Gastrocnemius medialis (tissue), 4 donors: ENCODE results near the gene CCNO. TPM values are rescaled to one million over a fixed set of nuclear protein-coding genes. Genes with fewer than 3 reads are reported as not detected.

Source experiments
- ATAC-seq, 2 donors: fragments of 150-250 bp; one replicate each; pipeline ENCODE4 v1.9.1; 2016
- DNase-seq, 2 donors: peaks; one replicate each; pipeline ENCODE4 v3.0.0-alpha.2; 2019
- H3K27ac ChIP-seq, 4 donors: fragments of 200-600 bp; sonication (generic); 1 replicate in 1 of 4; 2 replicates in 3 of 4; pipeline ENCODE4 v1.5.1; 2016 to 2018; ENCODE audit warnings: mild to moderate bottlenecking in 2 of 4, moderate library complexity in 1 of 4
- H3K27me3 ChIP-seq, 3 donors: fragments of 200-600 bp; sonication (generic) in 2 of 3; 1 replicate in 1 of 3; 2 replicates in 2 of 3; pipeline versions ENCODE4 v1.5.1 to v1.6.0; 2016 to 2019; ENCODE audit warnings: mild to moderate bottlenecking in 1 of 3, moderate library complexity in 1 of 3
- H3K36me3 ChIP-seq, 2 donors: fragments of 200-600 bp; sonication (generic) in 1 of 2; one replicate each; pipeline ENCODE4 v1.5.1; 2017 to 2018
- H3K4me1 ChIP-seq, 2 donors: fragments of 200-600 bp; sonication (generic) in 1 of 2; one replicate each; pipeline ENCODE4 v1.5.1; 2016 to 2017; ENCODE audit warnings: mild to moderate bottlenecking in 2 of 2
- H3K4me3 ChIP-seq, 4 donors: fragments of 200-600 bp; sonication (generic) in 3 of 4; 1 replicate in 1 of 4; 2 replicates in 3 of 4; pipeline ENCODE4 v1.5.1; 2016 to 2019; ENCODE audit warnings: mild to moderate bottlenecking in 2 of 4
- H3K9me3 ChIP-seq, 3 donors: fragments of 200-600 bp; sonication (generic) in 2 of 3; 1 replicate in 1 of 3; 2 replicates in 2 of 3; pipeline ENCODE4 v1.5.1; 2016 to 2019
- CTCF ChIP-seq, 5 experiments: fragments of 450-650 bp in 3 of 5; fragments of 200-600 bp in 2 of 5; sonication (generic) in 2 of 5; IDR thresholded peaks in 4 of 5; conservative IDR thresholded peaks in 1 of 5; 1 replicate in 4 of 5; 2 replicates in 1 of 5; pipeline ENCODE4 v1.5.1; 2016 to 2019; ENCODE audit warnings: antibody characterized with exemption in 5 of 5, mild to moderate bottlenecking in 3 of 5, moderate library complexity in 3 of 5
- POLR2A ChIP-seq, 2 donors: fragments of 450-650 bp; IDR thresholded peaks; one replicate each; pipeline ENCODE4 v1.6.1; 2017; ENCODE audit warnings: antibody characterized with exemption in 2 of 2, mild to moderate bottlenecking in 2 of 2, moderate library complexity in 2 of 2
- in situ Hi-C, 4 donors: fragments of 200-750 bp; cut with MboI; loops; one replicate each; pipeline versions ENCODE4 v1.15.0 to v1.8.0; 2017; ENCODE audit warnings: low sequenced_read_pairs in 4 of 4
- intact Hi-C: fragments of 100-400 bp; cut with DNase I; formaldehyde crosslinking; loops from one replicate; pipeline ENCODE4 v1.15.1; 2023; ENCODE audit warnings: low total_unique reads
- total RNA-seq, 4 donors: library from RNA; depleted of rRNA; stranded (reverse); fragments of >200 nt; gene quantifications; one replicate each; pipeline versions ENCODE4 v1.1.0 to v1.2.3, GENCODE V29; 2016

CCNO gene, protein sequence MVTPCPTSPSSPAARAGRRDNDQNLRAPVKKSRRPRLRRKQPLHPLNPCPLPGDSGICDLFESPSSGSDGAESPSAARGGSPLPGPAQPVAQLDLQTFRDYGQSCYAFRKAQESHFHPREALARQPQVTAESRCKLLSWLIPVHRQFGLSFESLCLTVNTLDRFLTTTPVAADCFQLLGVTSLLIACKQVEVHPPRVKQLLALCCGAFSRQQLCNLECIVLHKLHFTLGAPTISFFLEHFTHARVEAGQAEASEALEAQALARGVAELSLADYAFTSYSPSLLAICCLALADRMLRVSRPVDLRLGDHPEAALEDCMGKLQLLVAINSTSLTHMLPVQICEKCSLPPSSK
- total RNA-seq = not detected

- Histone ChIP-seq H3K9me3 (no peaks in the 10 kb centered on the region), H3K27me3 (peaks cover 84 to 90% (median 88%) of the 10 kb centered on the region in 3 donors), H3K4me1 (peaks cover 30 to 32% of the 10 kb centered on the region in 2 donors), H3K36me3 (no peaks in the 10 kb centered on the region), H3K4me3 (peak within 1 kb of the TSS; percentile 55 to 90 (median 60)), H3K27ac (no peak within 1 kb of the TSS)
- intact Hi-C loops = loop anchor here (2.0 kb wide), 1 partner anchor 60 kb away; the partner anchor contains the start of gene CDC20B
- ATAC-seq = peak; percentile 53 to 57
- no peak for DNase-seq
- TF ChIP-seq POLR2A (IDR thresholded peaks at IDR 0.05) (no peak), CTCF (IDR thresholded peaks at IDR 0.05 in 4 of 5, conservative IDR thresholded peaks at IDR 0.05 in 1 of 5) (no peak)
- in situ Hi-C loops = no loop called here
Measured at GRCh38 chr5:55232985-55233928, at the start of gene CCNO. Gene CCNO, minus strand, starts transcription at chr5:55233608. Its CDS starts 85 bp downstream, at chr5:55233523.

DNA sequence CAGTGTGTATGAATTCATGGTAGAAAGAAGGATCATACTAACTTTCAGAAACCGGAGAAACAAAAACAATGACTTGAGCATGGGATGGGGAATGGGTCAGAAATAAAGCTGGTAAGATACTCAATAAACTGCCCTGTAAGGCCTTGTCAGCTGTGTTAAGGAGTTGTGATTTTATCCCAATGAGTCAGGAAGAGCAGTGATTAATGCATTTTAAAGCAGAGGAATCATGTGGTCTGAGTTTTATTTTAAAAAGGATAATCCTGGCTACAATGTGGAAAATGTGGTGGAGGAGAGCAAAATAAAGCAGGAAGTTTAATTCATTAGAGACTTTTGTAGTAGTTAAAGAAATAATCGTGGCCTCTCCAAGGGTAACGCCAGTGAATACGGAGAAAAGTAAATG, 45.4 kb upstream of the CCNO start:
- intact Hi-C loops = no loop called here
- no peak for ATAC-seq
- no peak for DNase-seq

DNA sequence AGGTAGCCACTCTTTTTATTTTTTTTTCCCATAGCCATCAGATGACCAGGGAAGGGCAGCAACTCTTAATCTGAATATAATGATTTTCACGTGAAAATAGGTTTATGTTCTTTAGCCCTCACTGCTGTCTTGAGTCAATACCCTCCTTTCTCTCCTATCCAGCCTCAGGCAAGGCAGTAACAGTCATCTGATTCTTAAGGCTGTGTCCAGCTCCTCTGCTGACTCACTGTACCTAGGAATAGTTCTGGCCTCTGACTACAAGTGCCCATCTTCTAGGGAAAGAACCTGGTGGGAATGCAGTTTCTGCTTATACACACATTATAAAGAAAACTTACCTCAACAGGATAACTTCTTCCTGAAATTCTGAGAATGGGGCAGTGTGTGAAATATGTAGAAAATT, 43.4 kb upstream of the CCNO start:
- peaks cover 0 to 93% of the 10 kb centered on the region in 2 donors for H3K36me3 ChIP-seq
- in situ Hi-C loops = loop anchor here in 2 of 4 donors (25.0 kb wide), 1 partner anchor 686 kb away; no protein-coding TSS in a partner anchor
- H3K9me3 ChIP-seq = no peaks in the 10 kb centered on the region
- H3K27ac ChIP-seq = peak overlapping the region in 1 of 4 donors; percentile 54
- TF ChIP-seq CTCF (IDR thresholded peaks at IDR 0.05 in 4 of 5, conservative IDR thresholded peaks at IDR 0.05 in 1 of 5) (no peak), POLR2A (IDR thresholded peaks at IDR 0.05) (no peak)
- H3K4me1 ChIP-seq = no peaks in the 10 kb centered on the region
- DNase-seq (peak in 1 of 2 donors; percentile 12), ATAC-seq (peak; percentile 87 to 93)
- H3K27me3 ChIP-seq = no peaks in the 10 kb centered on the region
- H3K4me3 ChIP-seq = no peak overlapping the region
- intact Hi-C loops = no loop called here

More for the DNA sequence above, 45.4 kb upstream of the CCNO start:
- no peaks in the 10 kb centered on the region for H3K9me3 ChIP-seq
- no peaks in the 10 kb centered on the region for H3K4me1 ChIP-seq
- H3K27me3 ChIP-seq = no peaks in the 10 kb centered on the region
- H3K4me3 ChIP-seq = no peak overlapping the region
- no peak overlapping the region for H3K27ac ChIP-seq
- no peak for TF ChIP-seq CTCF (IDR thresholded peaks at IDR 0.05 in 4 of 5, conservative IDR thresholded peaks at IDR 0.05 in 1 of 5)
- TF ChIP-seq POLR2A (IDR thresholded peaks at IDR 0.05) = no peak
- peaks cover 5 to 93% of the 10 kb centered on the region in 2 donors for H3K36me3 ChIP-seq
- in situ Hi-C loops = loop anchor here in 2 of 4 donors (25.0 kb wide), 1 partner anchor 684 kb away; no protein-coding TSS in a partner anchor

DNA sequence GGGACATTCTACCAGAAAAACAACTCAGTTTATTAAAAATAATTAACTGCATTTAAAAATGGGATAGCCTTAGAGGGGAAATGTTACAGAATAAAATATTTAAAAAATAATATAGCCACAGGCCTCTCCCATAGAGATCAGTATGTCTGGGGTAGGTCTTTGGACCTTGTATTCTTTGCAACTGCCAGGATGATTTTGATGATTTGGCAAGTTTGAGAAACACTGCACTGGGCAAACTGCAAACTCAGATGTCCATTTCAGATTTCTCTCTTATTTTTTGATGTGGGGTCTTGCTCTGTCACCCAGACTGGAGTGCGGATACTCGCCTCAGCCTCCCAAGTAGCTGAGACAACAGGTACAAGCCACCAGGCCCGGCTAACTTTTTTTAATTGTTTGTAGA, 24.9 kb upstream of the CCNO start:
- Histone ChIP-seq H3K27ac (no peak overlapping the region), H3K27me3 (no peaks in the 10 kb centered on the region), H3K36me3 (peaks cover 0 to 87% of the 10 kb centered on the region in 2 donors), H3K4me1 (no peaks in the 10 kb centered on the region), H3K9me3 (no peaks in the 10 kb centered on the region), H3K4me3 (no peak overlapping the region)
- TF ChIP-seq CTCF (IDR thresholded peaks at IDR 0.05 in 4 of 5, conservative IDR thresholded peaks at IDR 0.05 in 1 of 5) (no peak), POLR2A (IDR thresholded peaks at IDR 0.05) (no peak)
- in situ Hi-C loops (no loop called here), intact Hi-C loops (loop anchor here (5.0 kb wide), 1 partner anchor 34 kb away; no protein-coding TSS in a partner anchor)
- no peak for ATAC-seq
- DNase-seq = no peak
